Astrocyte of the cerebellum (primary cell): ENCODE results near the gene RNU4-1.
"Not testable (repeated sequence)": the region's sequence is repeated elsewhere in the genome, so short reads cannot be mapped to it uniquely, and the experiment has no call there.

Source experiments
- DNase-seq: peaks from one replicate; pipeline ENCODE4 v3.0.0-alpha.2; 2011; ENCODE audit warnings: low read depth
- H3K4me3 ChIP-seq: 2 replicates; pipeline ENCODE4 v1.5.1; 2011; ENCODE audit warnings: mild to moderate bottlenecking, low read depth, low read length, moderate library complexity
- in situ Hi-C: cut with HindIII; loops from 2 replicates; pipeline ENCODE4 v1.10.0; 2017; ENCODE audit warnings: low sequenced_read_pairs
- TF ChIP-seq, protein P1 (sequence below): IDR thresholded peaks from 2 replicates; pipeline ENCODE4 v1.5.1; 2012; ENCODE audit warnings: low read length, low read depth, moderate library complexity, mild to moderate bottlenecking; ENCODE audit errors: missing control alignments

The RNU4-1 gene

DNA sequence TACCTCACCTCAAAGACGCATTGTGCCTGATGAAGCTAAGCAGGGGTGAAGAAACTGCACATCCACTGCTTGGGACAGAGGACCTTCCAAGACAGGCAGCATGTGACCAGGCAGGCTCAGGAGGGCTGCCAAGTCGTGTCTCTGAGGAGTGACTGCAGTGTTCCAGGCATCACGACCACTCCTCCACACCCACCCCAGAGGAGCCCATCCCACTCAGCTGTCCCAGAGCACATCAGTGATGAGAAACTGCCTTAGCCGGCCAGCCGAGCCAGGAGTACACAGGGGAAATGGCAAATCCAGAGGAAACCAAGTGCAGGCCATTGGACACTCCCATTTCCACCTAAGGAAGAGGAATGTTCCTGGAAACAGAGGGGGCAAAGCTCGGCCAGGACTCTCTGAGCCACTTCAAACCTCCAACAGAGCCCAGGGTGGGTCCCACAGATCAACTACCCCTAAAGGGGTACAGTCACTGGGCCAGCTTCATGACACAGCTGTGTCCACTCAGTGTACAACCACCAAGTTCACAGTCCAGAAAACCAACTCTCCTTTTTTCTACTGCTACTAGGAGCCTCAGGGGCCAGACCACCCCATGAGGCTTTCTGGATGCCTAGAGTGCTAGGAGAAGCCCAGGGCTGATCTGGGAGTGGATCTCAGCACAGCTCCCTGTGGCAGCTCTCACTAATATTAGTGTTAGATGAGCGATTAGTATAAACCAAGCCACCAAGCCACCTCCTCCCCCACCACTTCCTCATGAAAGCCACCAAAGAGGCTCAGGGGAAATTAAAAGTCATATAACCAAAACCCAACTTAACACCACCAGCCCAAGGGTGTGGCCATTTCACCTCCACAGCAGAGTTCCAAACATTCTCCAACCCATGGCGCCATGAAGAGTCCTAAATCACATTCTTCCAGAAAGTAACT, 42.9 kb downstream of the RNU4-1 start:
- no peak for DNase-seq
- no peak overlapping the region for H3K4me3 ChIP-seq
- in situ Hi-C loops, result no loop called here
- TF ChIP-seq, protein P1, sequence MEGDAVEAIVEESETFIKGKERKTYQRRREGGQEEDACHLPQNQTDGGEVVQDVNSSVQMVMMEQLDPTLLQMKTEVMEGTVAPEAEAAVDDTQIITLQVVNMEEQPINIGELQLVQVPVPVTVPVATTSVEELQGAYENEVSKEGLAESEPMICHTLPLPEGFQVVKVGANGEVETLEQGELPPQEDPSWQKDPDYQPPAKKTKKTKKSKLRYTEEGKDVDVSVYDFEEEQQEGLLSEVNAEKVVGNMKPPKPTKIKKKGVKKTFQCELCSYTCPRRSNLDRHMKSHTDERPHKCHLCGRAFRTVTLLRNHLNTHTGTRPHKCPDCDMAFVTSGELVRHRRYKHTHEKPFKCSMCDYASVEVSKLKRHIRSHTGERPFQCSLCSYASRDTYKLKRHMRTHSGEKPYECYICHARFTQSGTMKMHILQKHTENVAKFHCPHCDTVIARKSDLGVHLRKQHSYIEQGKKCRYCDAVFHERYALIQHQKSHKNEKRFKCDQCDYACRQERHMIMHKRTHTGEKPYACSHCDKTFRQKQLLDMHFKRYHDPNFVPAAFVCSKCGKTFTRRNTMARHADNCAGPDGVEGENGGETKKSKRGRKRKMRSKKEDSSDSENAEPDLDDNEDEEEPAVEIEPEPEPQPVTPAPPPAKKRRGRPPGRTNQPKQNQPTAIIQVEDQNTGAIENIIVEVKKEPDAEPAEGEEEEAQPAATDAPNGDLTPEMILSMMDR, result no peak

DNA sequence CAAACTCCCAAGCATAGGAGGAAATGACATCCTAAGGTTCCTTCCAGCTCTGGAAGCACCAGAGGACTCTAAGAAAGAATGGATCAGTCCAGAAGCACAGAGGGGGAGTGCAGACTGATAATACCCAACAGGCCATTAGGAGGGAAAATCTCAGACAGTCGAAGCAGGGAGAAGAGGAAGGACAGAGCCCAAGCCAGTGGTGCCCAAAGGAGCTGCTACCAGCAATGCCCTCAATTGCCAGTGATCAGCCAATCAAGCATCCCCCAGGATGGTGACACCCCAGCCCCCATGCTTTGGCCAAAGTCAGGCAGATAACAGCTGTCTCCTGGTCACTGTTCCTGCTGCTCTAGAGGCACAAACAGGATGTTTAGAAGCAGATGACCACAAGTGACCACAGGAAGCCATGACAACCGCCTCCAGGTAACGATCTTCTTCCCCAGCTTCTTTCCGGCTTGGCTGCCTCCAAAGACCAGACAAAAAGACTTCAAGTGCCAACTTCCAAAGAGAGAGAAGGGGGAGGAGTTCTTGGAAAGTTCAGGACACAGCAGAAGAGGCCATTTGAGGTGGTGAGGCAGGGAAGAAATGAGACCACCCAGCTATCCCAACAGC, 43.7 kb downstream of the RNU4-1 start:
- no peak overlapping the region for H3K4me3 ChIP-seq

DNA sequence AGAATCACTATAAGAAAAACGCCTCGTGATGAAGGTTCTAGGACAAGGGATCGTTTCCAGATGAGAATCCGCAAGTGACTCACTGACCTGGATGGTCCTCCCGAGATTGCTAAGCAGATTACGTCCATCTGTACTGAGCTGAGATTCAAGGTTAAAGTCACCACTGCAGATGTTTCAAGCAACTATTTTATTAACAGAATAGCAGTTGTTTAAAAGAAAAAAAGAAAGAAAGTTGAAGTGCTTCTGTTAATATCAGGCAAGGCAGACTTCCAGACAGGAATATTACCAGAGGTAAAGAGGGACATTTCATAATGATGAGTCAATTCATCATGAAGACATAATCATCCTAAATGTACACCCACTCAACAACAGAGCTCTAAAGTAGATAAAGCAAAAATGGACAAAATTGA, 45.4 kb downstream of the RNU4-1 start:
- in situ Hi-C loops, result no loop called here
- DNase-seq, result no peak
- TF ChIP-seq, protein P1, result no peak
- no peak overlapping the region for H3K4me3 ChIP-seq

More for the DNA sequence above, 43.7 kb downstream of the RNU4-1 start:
- TF ChIP-seq, protein P1, result no peak
- in situ Hi-C loops, result no loop called here
- no peak for DNase-seq

DNA sequence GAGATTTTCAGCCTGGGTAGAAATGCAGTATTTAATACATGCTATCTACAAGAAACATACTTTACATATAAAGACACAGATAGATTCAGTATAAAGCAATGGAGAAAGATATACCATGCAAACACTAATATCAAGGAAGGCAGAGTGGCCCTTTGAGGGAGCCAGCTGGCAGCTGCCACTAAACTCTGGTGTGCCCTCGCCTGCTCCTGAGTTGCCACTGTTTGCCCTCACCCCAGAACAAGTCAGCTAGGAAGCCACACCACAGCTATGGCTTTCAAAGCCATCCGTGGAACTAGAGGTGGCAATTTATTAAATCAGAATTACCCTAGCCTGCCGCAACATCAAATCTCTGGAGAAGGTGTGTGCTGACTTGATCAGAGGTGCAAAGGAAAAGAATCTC, 45.9 kb downstream of the RNU4-1 start:
- H3K4me3 ChIP-seq, result no peak overlapping the region
- DNase-seq, result no peak
- TF ChIP-seq, protein P1, result no peak
- in situ Hi-C loops, result no loop called here

DNA sequence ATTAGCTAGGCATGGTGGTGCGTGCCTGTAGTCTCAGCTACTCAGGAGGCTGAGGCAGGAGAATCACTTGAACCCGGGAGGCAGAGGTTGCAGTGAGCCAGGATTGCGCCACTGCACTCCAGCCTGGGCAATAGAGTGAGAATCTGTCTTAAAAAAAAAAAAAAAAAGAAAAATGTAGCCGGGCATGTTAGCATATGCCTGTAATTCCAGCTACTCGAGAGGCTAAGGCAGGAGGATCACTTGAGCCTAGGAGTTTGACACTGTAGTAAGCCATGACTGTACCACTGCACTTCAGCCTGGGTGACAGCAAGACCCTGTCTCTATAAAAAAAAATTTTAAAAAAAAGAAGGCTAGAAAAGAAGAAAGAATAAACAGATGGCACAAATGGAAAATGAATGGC, 46.3 kb downstream of the RNU4-1 start:
- DNase-seq, in situ Hi-C loops, H3K4me3 ChIP-seq: not testable (repeated sequence)
